K562 (cell line): ENCODE data around the gene FUT9. TPM values are rescaled to one million over a fixed set of nuclear protein-coding genes. Genes with fewer than 3 reads are reported as not detected.

Source experiments
- ATAC-seq: fragments of 200-7000 bp; cut with Tn5 transposase; 3 replicates; pipeline ENCODE4 v1.9.1; 2020; ENCODE audit warnings: moderate library complexity
- BruUV-seq: library from RNA; stranded (reverse); fragments of 400-500 nt; replicated peaks from 2 replicates; lab custom pipeline; 2021; lab: Mats Ljungman, UMichigan
- CTCF ChIA-PET: fragments of 300-600 bp; formaldehyde crosslinking; extraction: SDS; loops from one replicate; lab custom pipeline; 2021; ENCODE audit warnings: low intra/inter-chr PET ratio; lab: Yijun Ruan, JAX
- POLR2A ChIA-PET: fragments of 300-600, 350-650 bp; sonication (Branson Sonifier 250); formaldehyde crosslinking; extraction: SDS; loops from one replicate; lab custom pipeline; 2021; ENCODE audit warnings: antibody characterized with exemption, inconsistent platforms; lab: Yijun Ruan, JAX
- DNase-seq, 4 experiments: peaks; one replicate each; pipeline versions ENCODE4 v3.0.0 to v3.0.0-alpha.2; 2011 to 2018; ENCODE audit warnings: low spot score in 3 of 4, mixed read lengths in 3 of 4; ENCODE audit errors: extremely low read depth in 1 of 4
- FAIRE-seq: peaks from 2 replicates; lab custom pipeline; 2011; peaks lifted over from hg19 to GRCh38; lab: Jason Lieb, UNC
- H2AFZ ChIP-seq: 2 replicates; pipeline ENCODE4 v1.6.0; 2011; ENCODE audit warnings: low read depth, low read length, control low read depth, inconsistent platforms
- H3K27ac ChIP-seq: fragments of 200-600 bp; 3 replicates; pipeline ENCODE4 v1.8.0; 2011; ENCODE audit warnings: low read depth, mild to moderate bottlenecking, control low read depth, inconsistent platforms, low read length, moderate library complexity, mixed read lengths; ENCODE audit errors: extremely low read depth
- H3K27me3 ChIP-seq, 2 experiments: fragments of 300-600 bp in 1 of 2; 2 replicates in 1 of 2; 3 replicates in 1 of 2; pipeline versions ENCODE4 v1.6.0 to v1.8.0; 2011; ENCODE audit warnings: inconsistent platforms in 2 of 2, low read length in 2 of 2, mild to moderate bottlenecking in 1 of 2, mixed read lengths in 1 of 2, moderate library complexity in 1 of 2; ENCODE audit not compliant: control insufficient read depth in 2 of 2, insufficient read depth in 2 of 2
- H3K36me3 ChIP-seq: fragments of 300-600 bp; 3 replicates; pipeline ENCODE4 v1.8.0; 2011; ENCODE audit warnings: mild to moderate bottlenecking, low read length, inconsistent platforms; ENCODE audit not compliant: control insufficient read depth, insufficient read depth
- H3K4me1 ChIP-seq, 2 experiments: fragments of 200-600 bp in 1 of 2; replicated peaks in 1 of 2; 2 replicates in 1 of 2; 3 replicates in 1 of 2; pipeline versions ENCODE4 v1.5.1 to v1.8.0; 2011; ENCODE audit warnings: inconsistent platforms in 2 of 2, low read length in 2 of 2, mild to moderate bottlenecking in 1 of 2, mixed read lengths in 1 of 2, moderate library complexity in 1 of 2; ENCODE audit not compliant: control insufficient read depth in 2 of 2, insufficient read depth in 2 of 2
- H3K4me2 ChIP-seq: 2 replicates; pipeline ENCODE4 v1.6.1; 2011; ENCODE audit warnings: low read length, control low read depth, inconsistent platforms, mixed read lengths; ENCODE audit not compliant: insufficient read depth
- H3K4me3 ChIP-seq: fragments of 200-600 bp; sonication (generic), shearing (Covaris generic); 2 replicates; pipeline ENCODE4 v1.5.1; 2016; ENCODE audit warnings: control low read depth, inconsistent platforms
- H3K79me2 ChIP-seq: fragments of 200-600 bp; 3 replicates; pipeline ENCODE4 v1.8.0; 2011; ENCODE audit warnings: low read length, inconsistent platforms; ENCODE audit not compliant: control insufficient read depth, insufficient read depth
- H3K9ac ChIP-seq, 2 experiments: 2 replicates each; pipeline versions ENCODE4 v1.6.0 to v1.6.1; 2011; ENCODE audit warnings: low read depth in 2 of 2, low read length in 2 of 2, control low read depth in 1 of 2, inconsistent platforms in 1 of 2, mild to moderate bottlenecking in 1 of 2, mixed read lengths in 1 of 2; ENCODE audit not compliant: insufficient read depth in 1 of 2
- H3K9me1 ChIP-seq: one replicate; pipeline ENCODE4 v1.6.0; 2011; ENCODE audit warnings: inconsistent platforms, mild to moderate bottlenecking, low read length, moderate library complexity; ENCODE audit not compliant: control insufficient read depth, insufficient read depth
- H3K9me3 ChIP-seq: replicated peaks from 2 replicates; pipeline ENCODE4 v1.5.1; 2011; ENCODE audit warnings: low read depth, low read length, inconsistent platforms; ENCODE audit not compliant: control insufficient read depth, insufficient read depth
- H4K20me1 ChIP-seq: replicated peaks from 2 replicates; pipeline ENCODE4 v1.6.1; 2011; ENCODE audit warnings: low read length, inconsistent platforms, mixed read lengths; ENCODE audit not compliant: control insufficient read depth, insufficient read depth
- ATF1 ChIP-seq, 2 experiments: fragments of 450-650 bp in 1 of 2; IDR thresholded peaks; 2 replicates each; pipeline ENCODE4 v1.6.1; 2016; ENCODE audit warnings: missing compliant biosample characterization in 1 of 2, missing genetic modification characterization in 1 of 2
- ETV5 ChIP-seq: sonication (generic); formaldehyde crosslinking; IDR thresholded peaks from 2 replicates; pipeline ENCODE4 v1.4.0; 2020; ENCODE audit warnings: low read depth, mild to moderate bottlenecking, missing genetic modification reagents
- FOXP1 ChIP-seq: sonication (generic); formaldehyde crosslinking; IDR thresholded peaks from 2 replicates; pipeline ENCODE4 v1.8.0; 2022; ENCODE audit warnings: mild to moderate bottlenecking, missing genetic modification reagents
- HDAC6 ChIP-seq: IDR thresholded peaks from 2 replicates; pipeline ENCODE4 v1.6.1; 2012; ENCODE audit warnings: low read depth, mild to moderate bottlenecking, control low read depth, inconsistent platforms, low read length, moderate library complexity
- KLF13 ChIP-seq: fragments of 450-650 bp; IDR thresholded peaks from 2 replicates; pipeline ENCODE4 v1.6.1; 2016; ENCODE audit warnings: missing genetic modification characterization, low read depth, mild to moderate bottlenecking, missing compliant biosample characterization, moderate library complexity, borderline replicate concordance
- LEF1 ChIP-seq: fragments of 450-650 bp; IDR thresholded peaks from 2 replicates; pipeline ENCODE4 v1.6.1; 2016; ENCODE audit warnings: mild to moderate bottlenecking
- MTA1 ChIP-seq: fragments of 450-650 bp; IDR thresholded peaks from 2 replicates; pipeline ENCODE4 v1.6.1; 2017; ENCODE audit warnings: borderline replicate concordance
- NR3C1 ChIP-seq: sonication (generic); formaldehyde crosslinking; IDR thresholded peaks from 2 replicates; pipeline ENCODE4 v1.8.1; 2022; ENCODE audit warnings: missing genetic modification reagents
- STAT6 ChIP-seq: sonication (generic); formaldehyde crosslinking; IDR thresholded peaks from 2 replicates; pipeline ENCODE4 v1.8.1; 2023; ENCODE audit warnings: mild to moderate bottlenecking, missing genetic modification reagents
- TEAD1 ChIP-seq, 2 experiments: fragments of 450-650 bp in 1 of 2; sonication (generic) in 1 of 2; formaldehyde crosslinking; IDR thresholded peaks; 2 replicates each; pipeline versions ENCODE4 v1.4.0 to v1.8.0; 2020 to 2022; ENCODE audit warnings: mild to moderate bottlenecking in 2 of 2, missing genetic modification reagents in 1 of 2
- ZBTB7A ChIP-seq: IDR thresholded peaks from 2 replicates; pipeline ENCODE4 v1.6.1; 2011; ENCODE audit warnings: low read depth, mild to moderate bottlenecking, low read length, moderate library complexity, borderline replicate concordance; ENCODE audit not compliant: control insufficient read depth
- ZNF140 ChIP-seq: fragments of 250-450 bp; sonication (Bioruptor Pico); IDR thresholded peaks from 2 replicates; pipeline ENCODE4 v1.8.0; 2021; ENCODE audit warnings: moderate library complexity, mild to moderate bottlenecking, inconsistent platforms
- ZNF24 ChIP-seq: fragments of 450-650 bp; IDR thresholded peaks from 2 replicates; pipeline ENCODE4 v1.6.1; 2016
- ZNF561 ChIP-seq: fragments of 450-650 bp; formaldehyde crosslinking; conservative IDR thresholded peaks from 2 replicates; pipeline ENCODE4 v1.4.0; 2020; ENCODE audit warnings: mild to moderate bottlenecking, moderate library complexity
- WGBS: fragments of 100-300 bp; shearing (Covaris generic); methylation state at CpG from one replicate; pipeline ENCODE4 v1.1.6; 2016; ENCODE audit warnings: low coverage, mixed read lengths; ENCODE audit not compliant: insufficient coverage; ENCODE audit errors: missing lambda C conversion rate; 5-methylcytosine and 5-hydroxymethylcytosine counted together
- in situ Hi-C: fragments of 300-500 bp; cut with MboI; formaldehyde crosslinking; loops from 4 replicates; pipeline ENCODE4 v1.15.0; 2018; ENCODE audit warnings: inconsistent platforms, mixed read lengths
- intact Hi-C: fragments of 100-400 bp; cut with micrococcal nuclease; formaldehyde crosslinking; loops from 2 replicates; pipeline ENCODE4 v1.14.2; 2022
- polyA plus RNA-seq, 8 experiments: library from polyadenylated mRNA; depleted of rRNA in 4 of 8; stranded (reverse) in 5 of 8; unstranded in 3 of 8; fragments of >200 nt; fragmentation: Nextera tagmentation in 2 of 8; fragmentation: Illumina TruSeq in 1 of 8; extraction: Ambion mirVana in 2 of 8; extraction: Trizol in 1 of 8; gene quantifications; 2 replicates each; pipeline versions ENCODE4 v1.2.1 to v1.2.3, GENCODE V29; 2011 to 2014; ENCODE audit warnings: inconsistent platforms in 1 of 8, missing spikeins in 1 of 8
- total RNA-seq, 7 experiments: library from RNA; depleted of rRNA in 6 of 7; stranded (reverse); fragments of >200 nt in 6 of 7; fragmentation: Illumina TruSeq in 2 of 7; extraction: Trizol in 2 of 7; gene quantifications; 2 replicates each; pipeline versions ENCODE4 v1.2.1 to v1.2.3, GENCODE V29; 2011 to 2021; ENCODE audit warnings: low replicate concordance in 1 of 7
- TF ChIP-seq, protein P1 (sequence below): fragments of 250-450 bp; sonication (Bioruptor Pico); IDR thresholded peaks from 2 replicates; pipeline ENCODE4 v1.8.0; 2021; ENCODE audit warnings: moderate library complexity, mild to moderate bottlenecking, inconsistent platforms

FUT9 gene
- total and polyA plus RNA-seq, 9 of the 15 experiments (the other 6 are each of a cell fraction or from before 2014, with no cell fraction given) = not detected

DNA sequence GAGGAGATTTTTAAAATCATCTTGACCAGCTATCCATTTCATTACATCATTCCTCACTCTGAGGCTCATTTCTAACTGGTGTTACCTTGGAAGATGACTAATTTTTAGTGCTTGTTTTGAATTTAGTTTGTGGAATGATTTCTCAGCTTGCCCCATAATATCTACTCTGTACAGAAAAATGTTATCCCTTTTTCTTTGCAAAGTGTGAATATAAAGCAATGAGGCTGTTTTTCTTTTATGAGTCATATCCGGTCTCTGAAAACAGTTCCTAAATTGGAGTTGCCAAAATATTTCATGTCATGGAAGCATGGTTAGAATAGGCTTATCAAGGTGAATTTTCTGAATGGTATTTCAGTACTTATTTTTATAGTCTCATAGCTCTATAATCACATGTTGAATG lies 43.8 kb downstream of the FUT9 start:
- Histone ChIP-seq H2AFZ (no peak overlapping the region), H3K4me3 (no peak overlapping the region), H3K79me2 (no peaks in the 10 kb centered on the region), H3K9me1 (no peaks in the 10 kb centered on the region), H3K4me2 (no peak overlapping the region), H3K4me1 (no peaks in the 10 kb centered on the region), H3K9me3 (no peaks in the 10 kb centered on the region), H3K27me3 (no peaks in the 10 kb centered on the region), H3K27ac (no peak overlapping the region), H4K20me1 (no peaks in the 10 kb centered on the region), H3K36me3 (no peaks in the 10 kb centered on the region), H3K9ac (no peak overlapping the region)
- FAIRE-seq (no peak), ATAC-seq (no peak), DNase-seq (no peak)
- in situ Hi-C loops = no loop called here
- BruUV-seq = no TSS peak
- ChIA-PET POLR2A (no interaction called here), CTCF (no interaction called here)
- intact Hi-C loops = no loop called here
- TF ChIP-seq, protein P1, sequence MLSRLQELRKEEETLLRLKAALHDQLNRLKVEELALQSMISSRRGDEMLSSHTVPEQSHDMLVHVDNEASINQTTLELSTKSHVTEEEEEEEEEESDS (CRISPR knock-in tag) = no peak
- TF ChIP-seq STAT6 (CRISPR knock-in tag) (no peak), MTA1 (no peak), ZNF140 (no peak), ETV5 (CRISPR knock-in tag) (no peak), ZBTB7A (no peak), LEF1 (no peak), ATF1 (CRISPR knock-in tag; IDR thresholded peaks at IDR 0.05) (no peak), ATF1 (tag; IDR thresholded peaks at IDR 0.05) (no peak), KLF13 (tag) (no peak), HDAC6 (no peak), ZNF24 (no peak), NR3C1 (no peak), TEAD1 (CRISPR knock-in tag; IDR thresholded peaks at IDR 0.05) (no peak), FOXP1 (no peak), ZNF561 (CRISPR knock-in tag) (no peak)
- WGBS = 10% methylated on average over 1 of the region's 1 CpG
